Uterus (tissue), 4 donors: ENCODE measurements around the gene ASAP3. TPM values are rescaled to one million over a fixed set of nuclear protein-coding genes. Genes with fewer than 3 reads are reported as not detected.
A peak's percentile ranks its signal among the peaks of the same experiment; 100 is the strongest.
"Not testable (repeated sequence)": the region's sequence is repeated elsewhere in the genome, so short reads cannot be mapped to it uniquely, and the experiment has no call there.

Experiments used
- DNase-seq, 2 donors: peaks; one replicate each; pipeline ENCODE4 v3.0.0-alpha.2; 2019 to 2020
- H3K27ac ChIP-seq, 2 donors: fragments of 200-600 bp; sonication (generic); 1 replicate in 1 of 2; 2 replicates in 1 of 2; pipeline ENCODE4 v1.5.1; 2016 to 2018
- H3K27me3 ChIP-seq, 2 donors: fragments of 200-600 bp; sonication (generic); one replicate each; pipeline ENCODE4 v1.5.1; 2018 to 2019; ENCODE audit warnings: control low read depth in 1 of 2
- H3K36me3 ChIP-seq, 2 donors: fragments of 200-600 bp; sonication (generic); one replicate each; pipeline ENCODE4 v1.5.1; 2019; ENCODE audit warnings: control low read depth in 1 of 2
- H3K4me1 ChIP-seq, 2 donors: fragments of 200-600 bp; sonication (generic); one replicate each; pipeline ENCODE4 v1.5.1; 2018 to 2019; ENCODE audit warnings: control low read depth in 1 of 2
- H3K4me3 ChIP-seq, 2 donors: fragments of 200-600 bp; sonication (generic); 1 replicate in 1 of 2; 2 replicates in 1 of 2; pipeline ENCODE4 v1.5.1; 2018 to 2019; ENCODE audit warnings: mild to moderate bottlenecking in 1 of 2
- H3K9me3 ChIP-seq, 2 donors: fragments of 200-600 bp; sonication (generic); one replicate each; pipeline ENCODE4 v1.5.1; 2019; ENCODE audit warnings: control low read depth in 1 of 2
- POLR2A ChIP-seq, 2 donors: fragments of 450-650 bp; IDR thresholded peaks; one replicate each; pipeline ENCODE4 v1.6.1; 2016; ENCODE audit warnings: antibody characterized with exemption in 2 of 2, mild to moderate bottlenecking in 1 of 2, moderate library complexity in 1 of 2
- intact Hi-C: fragments of 100-400 bp; cut with DNase I; formaldehyde crosslinking; loops from one replicate; pipeline ENCODE4 v1.15.1; 2023; ENCODE audit warnings: low total_unique reads
- total RNA-seq, 4 donors: library from RNA; depleted of rRNA in 3 of 4; stranded (reverse); fragments of >200 nt in 3 of 4; gene quantifications; one replicate each; pipeline versions ENCODE4 v1.1.0 to v1.2.4, GENCODE V29; 2014 to 2023
- TF ChIP-seq, protein P1 (sequence below), 4 experiments: fragments of 200-600 bp in 2 of 4; fragments of 450-650 bp in 2 of 4; sonication (generic) in 2 of 4; IDR thresholded peaks; one replicate each; pipeline ENCODE4 v1.5.1; 2016 to 2019; ENCODE audit warnings: antibody characterized with exemption in 4 of 4, mild to moderate bottlenecking in 2 of 4, moderate library complexity in 1 of 4
- donor health status: DM: yes; HTN: yes; CAD: no.

The ASAP3 gene
- total RNA-seq, 4 donors from 2014 or later: 48.4 to 87.7 (median 68.2) TPM

GRCh38 chr1:23383577-23384311, 100.2 kb downstream of the ASAP3 start:
- no peak for DNase-seq
- Histone ChIP-seq H3K36me3 (no peaks in the 10 kb centered on the region), H3K27ac (peak overlapping the region in 1 of 2 donors; percentile 1)

GRCh38 chr1:23381233-23381885, 102.6 kb downstream of the ASAP3 start:
- H3K4me1 ChIP-seq: no peaks in the 10 kb centered on the region
- intact Hi-C loops: no loop called here
- TF ChIP-seq, protein P1, sequence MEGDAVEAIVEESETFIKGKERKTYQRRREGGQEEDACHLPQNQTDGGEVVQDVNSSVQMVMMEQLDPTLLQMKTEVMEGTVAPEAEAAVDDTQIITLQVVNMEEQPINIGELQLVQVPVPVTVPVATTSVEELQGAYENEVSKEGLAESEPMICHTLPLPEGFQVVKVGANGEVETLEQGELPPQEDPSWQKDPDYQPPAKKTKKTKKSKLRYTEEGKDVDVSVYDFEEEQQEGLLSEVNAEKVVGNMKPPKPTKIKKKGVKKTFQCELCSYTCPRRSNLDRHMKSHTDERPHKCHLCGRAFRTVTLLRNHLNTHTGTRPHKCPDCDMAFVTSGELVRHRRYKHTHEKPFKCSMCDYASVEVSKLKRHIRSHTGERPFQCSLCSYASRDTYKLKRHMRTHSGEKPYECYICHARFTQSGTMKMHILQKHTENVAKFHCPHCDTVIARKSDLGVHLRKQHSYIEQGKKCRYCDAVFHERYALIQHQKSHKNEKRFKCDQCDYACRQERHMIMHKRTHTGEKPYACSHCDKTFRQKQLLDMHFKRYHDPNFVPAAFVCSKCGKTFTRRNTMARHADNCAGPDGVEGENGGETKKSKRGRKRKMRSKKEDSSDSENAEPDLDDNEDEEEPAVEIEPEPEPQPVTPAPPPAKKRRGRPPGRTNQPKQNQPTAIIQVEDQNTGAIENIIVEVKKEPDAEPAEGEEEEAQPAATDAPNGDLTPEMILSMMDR (IDR thresholded peaks at IDR 0.05): no peak
- no peak overlapping the region for H3K4me3 ChIP-seq
- H3K27me3 ChIP-seq: no peaks in the 10 kb centered on the region
- no peaks in the 10 kb centered on the region for H3K9me3 ChIP-seq
- H3K36me3 ChIP-seq: no peaks in the 10 kb centered on the region
- no peak overlapping the region for H3K27ac ChIP-seq
- no peak for DNase-seq

More at GRCh38 chr1:23383577-23384311, 100.2 kb downstream of the ASAP3 start:
- no peaks in the 10 kb centered on the region for H3K4me1 ChIP-seq
- no peak for TF ChIP-seq POLR2A (IDR thresholded peaks at IDR 0.05)
- TF ChIP-seq, protein P1 (IDR thresholded peaks at IDR 0.05): no peak
- H3K27me3 ChIP-seq: no peaks in the 10 kb centered on the region
- intact Hi-C loops: no loop called here
- no peaks in the 10 kb centered on the region for H3K9me3 ChIP-seq
- no peak overlapping the region for H3K4me3 ChIP-seq

- no peak for TF ChIP-seq POLR2A (IDR thresholded peaks at IDR 0.05)
- TF ChIP-seq, protein P1 (IDR thresholded peaks at IDR 0.05): no peak
- Histone ChIP-seq H3K4me3 (no peak overlapping the region), H3K27me3 (no peaks in the 10 kb centered on the region), H3K4me1 (no peaks in the 10 kb centered on the region), H3K27ac (no peak overlapping the region), H3K36me3 (no peaks in the 10 kb centered on the region), H3K9me3 (no peaks in the 10 kb centered on the region)
- no peak for DNase-seq
- intact Hi-C loops: no loop called here
These were observed 103.3 kb downstream of the ASAP3 start for GRCh38 chr1:23380719-23381118.

- H3K4me1 ChIP-seq, H3K27me3 ChIP-seq, DNase-seq, intact Hi-C loops, H3K9me3 ChIP-seq, H3K4me3 ChIP-seq, H3K27ac ChIP-seq, H3K36me3 ChIP-seq: not testable (repeated sequence)
These were observed 103.7 kb downstream of the ASAP3 start for GRCh38 chr1:23380236-23380635.

Other genes with a start within 250 kb of the ASAP3 start
- 100 to 1,000 TPM in 2 of 4 donors, 10 to 100 TPM in 2; 29.7 to 230 (median 116) TPM for gene HNRNPR, start 139.9 kb downstream of the ASAP3 start, total RNA-seq
- gene ZNF436, start 114.3 kb downstream of the ASAP3 start, total RNA-seq: 10 to 100 TPM; 12.1 to 88.8 (median 21.6) TPM
- 10 to 100 TPM; 20.6 to 70.9 (median 27.8) TPM for gene TCEA3, start 59.4 kb downstream of the ASAP3 start, total RNA-seq
- 1 to 10 TPM in 1 of 4 donors, under 1 TPM in 1, not detected in 2; 0.12 to 4.4 TPM for gene E2F2, start 47.1 kb upstream of the ASAP3 start, total RNA-seq
- gene ID3, start 75.3 kb upstream of the ASAP3 start, total RNA-seq: 100 to 1,000 TPM in 3 of 4 donors, 10 to 100 TPM in 1; 38.4 to 652 (median 260) TPM
- 1,000 to 10,000 TPM in 3 of 4 donors, 100 to 1,000 TPM in 1; 710 to 1,429 (median 1,220) TPM for gene RPL11, start 207.6 kb upstream of the ASAP3 start, total RNA-seq